Kidney epithelial cell (primary cell): ENCODE measurements around the gene AMBRA1. TPM values are rescaled to one million over a fixed set of nuclear protein-coding genes. Genes with fewer than 3 reads are reported as not detected.

Experiments used
- DNase-seq: peaks from one replicate; pipeline ENCODE4 v3.0.0-alpha.2; 2010; ENCODE audit warnings: low read depth
- H3K27me3 ChIP-seq: 2 replicates; pipeline ENCODE4 v1.6.0; 2011; ENCODE audit warnings: low read length; ENCODE audit not compliant: control insufficient read depth, insufficient read depth
- H3K36me3 ChIP-seq: 2 replicates; pipeline ENCODE4 v1.5.1; 2011; ENCODE audit warnings: low read length; ENCODE audit not compliant: control insufficient read depth, insufficient read depth
- H3K4me3 ChIP-seq: 2 replicates; pipeline ENCODE4 v1.5.1; 2011; ENCODE audit warnings: low read depth, mild to moderate bottlenecking, control low read depth, low read length
- total RNA-seq: library from RNA; depleted of rRNA; stranded (reverse); fragments of >200 nt; gene quantifications from 2 replicates; pipeline ENCODE4 v1.2.3, GENCODE V29; 2015
- TF ChIP-seq, protein P1 (sequence below): IDR thresholded peaks from 2 replicates; pipeline ENCODE4 v1.5.1; 2011; ENCODE audit warnings: mild to moderate bottlenecking, moderate library complexity, low read length, control low read depth, inconsistent platforms; ENCODE audit not compliant: insufficient read depth, poor library complexity, severe bottlenecking

Gene AMBRA1
- total RNA-seq, 1 donor from 2014 or later, result 23.1 TPM

DNA sequence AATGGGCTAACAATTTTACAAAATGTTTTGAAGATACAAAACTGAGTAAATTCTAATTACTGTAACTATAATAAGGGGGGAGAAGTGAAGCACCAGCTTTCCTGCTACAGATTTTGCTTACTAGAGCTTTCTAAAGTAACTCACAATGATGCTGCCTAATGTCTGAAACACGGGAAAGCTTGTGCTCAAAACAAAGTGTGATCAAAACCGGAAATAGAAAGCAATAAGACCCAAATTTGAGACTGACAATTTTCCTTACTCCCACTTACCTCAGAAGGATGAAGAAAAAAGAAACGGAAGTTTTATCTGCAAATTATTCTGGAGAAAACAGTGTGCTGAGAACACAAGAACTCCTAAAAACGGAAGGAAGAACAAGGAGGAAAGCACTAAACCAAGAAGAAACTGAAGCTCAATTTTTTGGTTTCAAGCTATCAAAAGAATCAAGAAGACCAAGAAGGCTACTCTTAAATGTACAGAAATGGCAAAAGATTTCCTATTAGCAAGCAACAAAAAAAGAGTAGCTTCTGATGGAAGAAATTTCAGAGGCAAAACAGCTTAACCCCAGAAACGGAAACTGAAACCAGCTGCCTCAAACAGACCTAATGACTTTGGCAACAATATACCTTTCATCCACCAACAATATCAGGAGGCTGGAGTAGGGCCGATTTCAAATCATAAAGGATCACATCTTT lies 33.4 kb downstream of the AMBRA1 start:
- no peaks in the 10 kb centered on the region for H3K36me3 ChIP-seq
- H3K4me3 ChIP-seq, result no peak overlapping the region
- no peaks in the 10 kb centered on the region for H3K27me3 ChIP-seq
- no peak for DNase-seq
- TF ChIP-seq, protein P1, sequence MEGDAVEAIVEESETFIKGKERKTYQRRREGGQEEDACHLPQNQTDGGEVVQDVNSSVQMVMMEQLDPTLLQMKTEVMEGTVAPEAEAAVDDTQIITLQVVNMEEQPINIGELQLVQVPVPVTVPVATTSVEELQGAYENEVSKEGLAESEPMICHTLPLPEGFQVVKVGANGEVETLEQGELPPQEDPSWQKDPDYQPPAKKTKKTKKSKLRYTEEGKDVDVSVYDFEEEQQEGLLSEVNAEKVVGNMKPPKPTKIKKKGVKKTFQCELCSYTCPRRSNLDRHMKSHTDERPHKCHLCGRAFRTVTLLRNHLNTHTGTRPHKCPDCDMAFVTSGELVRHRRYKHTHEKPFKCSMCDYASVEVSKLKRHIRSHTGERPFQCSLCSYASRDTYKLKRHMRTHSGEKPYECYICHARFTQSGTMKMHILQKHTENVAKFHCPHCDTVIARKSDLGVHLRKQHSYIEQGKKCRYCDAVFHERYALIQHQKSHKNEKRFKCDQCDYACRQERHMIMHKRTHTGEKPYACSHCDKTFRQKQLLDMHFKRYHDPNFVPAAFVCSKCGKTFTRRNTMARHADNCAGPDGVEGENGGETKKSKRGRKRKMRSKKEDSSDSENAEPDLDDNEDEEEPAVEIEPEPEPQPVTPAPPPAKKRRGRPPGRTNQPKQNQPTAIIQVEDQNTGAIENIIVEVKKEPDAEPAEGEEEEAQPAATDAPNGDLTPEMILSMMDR, result no peak

DNA sequence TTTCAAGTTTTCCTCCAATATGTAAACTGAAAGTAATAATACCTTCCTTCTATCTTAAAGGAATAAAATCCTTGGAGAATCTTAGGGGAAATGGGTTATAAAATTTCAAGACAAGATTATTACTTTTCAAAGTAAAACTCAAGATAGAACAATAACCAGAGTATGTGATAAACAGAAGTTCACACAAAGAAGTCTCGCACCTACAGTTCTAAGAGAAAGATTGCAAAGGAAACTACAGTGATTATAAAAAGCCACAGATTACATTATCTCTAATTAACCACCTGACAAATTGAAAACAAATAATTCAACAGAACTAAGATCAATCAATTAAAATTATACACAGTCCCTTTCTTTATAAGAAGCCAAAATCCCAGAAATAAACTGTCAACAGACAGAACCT lies 34.0 kb downstream of the AMBRA1 start:
- Histone ChIP-seq H3K4me3 (no peak overlapping the region), H3K36me3 (no peaks in the 10 kb centered on the region), H3K27me3 (no peaks in the 10 kb centered on the region)
- TF ChIP-seq, protein P1, result no peak
- no peak for DNase-seq

DNA sequence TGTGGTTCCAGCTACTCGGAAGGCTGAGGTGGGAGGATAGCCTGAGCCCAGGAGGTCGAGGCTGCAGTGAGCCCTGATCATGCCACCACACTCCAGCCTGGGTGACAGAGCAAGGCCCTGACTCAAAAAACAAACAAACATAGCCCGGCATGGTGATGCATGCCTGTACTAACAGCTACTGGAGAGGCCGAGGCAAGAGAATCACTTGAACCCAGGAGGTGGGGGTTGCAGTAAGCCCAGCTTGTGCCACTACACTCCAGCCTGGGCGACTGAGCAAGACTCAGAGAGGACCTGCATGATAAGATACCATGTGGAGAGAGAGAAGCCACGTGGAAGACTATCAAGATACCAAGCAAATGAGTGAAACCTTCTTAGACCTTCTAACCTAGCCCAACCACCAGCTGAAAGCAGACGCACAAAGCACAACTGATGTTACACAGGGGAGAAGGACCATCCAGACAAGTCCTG lies 36.1 kb downstream of the AMBRA1 start:
- no peak for DNase-seq
- TF ChIP-seq, protein P1, result no peak

DNA sequence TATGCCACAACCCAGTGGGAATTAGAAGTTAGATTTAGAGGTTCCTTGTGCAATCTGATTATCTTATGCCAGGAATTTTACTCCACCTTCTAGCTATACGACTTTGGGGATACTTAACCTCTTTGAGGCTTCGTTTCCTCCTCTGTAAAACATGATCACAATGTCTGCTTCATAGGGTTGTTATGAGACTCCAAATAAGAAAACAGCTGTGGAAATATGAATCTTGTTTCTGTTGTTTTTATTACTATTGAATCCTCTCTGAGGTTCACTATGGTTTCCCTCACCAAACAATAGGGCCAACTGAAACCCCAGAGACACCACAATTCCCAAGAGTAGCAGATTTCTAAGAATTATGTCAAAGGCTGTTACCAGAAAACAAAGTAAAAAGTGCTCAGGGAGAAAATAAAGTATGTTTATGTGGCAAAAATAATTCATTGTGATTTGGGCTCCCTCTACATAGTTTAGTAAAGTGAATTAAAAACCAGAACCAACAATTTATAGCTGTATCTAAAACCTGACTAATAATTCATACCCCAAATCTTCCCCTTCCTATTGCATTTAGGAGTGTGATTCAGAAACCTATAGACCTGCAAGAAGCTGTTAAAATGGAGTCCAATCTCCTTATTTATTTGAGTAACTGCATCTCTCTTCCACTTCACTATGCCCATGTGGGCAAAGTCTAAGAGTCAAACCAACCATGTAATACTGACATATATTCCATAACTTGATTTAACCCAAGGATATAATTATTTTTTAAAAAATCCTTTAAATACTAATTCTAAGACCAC lies 38.4 kb downstream of the AMBRA1 start:
- Histone ChIP-seq H3K4me3 (no peak overlapping the region), H3K36me3 (no peaks in the 10 kb centered on the region), H3K27me3 (no peaks in the 10 kb centered on the region)
- TF ChIP-seq, protein P1, result no peak
- no peak for DNase-seq

More for the DNA sequence above, 36.1 kb downstream of the AMBRA1 start:
- no peaks in the 10 kb centered on the region for H3K27me3 ChIP-seq
- no peak overlapping the region for H3K4me3 ChIP-seq
- no peaks in the 10 kb centered on the region for H3K36me3 ChIP-seq

DNA sequence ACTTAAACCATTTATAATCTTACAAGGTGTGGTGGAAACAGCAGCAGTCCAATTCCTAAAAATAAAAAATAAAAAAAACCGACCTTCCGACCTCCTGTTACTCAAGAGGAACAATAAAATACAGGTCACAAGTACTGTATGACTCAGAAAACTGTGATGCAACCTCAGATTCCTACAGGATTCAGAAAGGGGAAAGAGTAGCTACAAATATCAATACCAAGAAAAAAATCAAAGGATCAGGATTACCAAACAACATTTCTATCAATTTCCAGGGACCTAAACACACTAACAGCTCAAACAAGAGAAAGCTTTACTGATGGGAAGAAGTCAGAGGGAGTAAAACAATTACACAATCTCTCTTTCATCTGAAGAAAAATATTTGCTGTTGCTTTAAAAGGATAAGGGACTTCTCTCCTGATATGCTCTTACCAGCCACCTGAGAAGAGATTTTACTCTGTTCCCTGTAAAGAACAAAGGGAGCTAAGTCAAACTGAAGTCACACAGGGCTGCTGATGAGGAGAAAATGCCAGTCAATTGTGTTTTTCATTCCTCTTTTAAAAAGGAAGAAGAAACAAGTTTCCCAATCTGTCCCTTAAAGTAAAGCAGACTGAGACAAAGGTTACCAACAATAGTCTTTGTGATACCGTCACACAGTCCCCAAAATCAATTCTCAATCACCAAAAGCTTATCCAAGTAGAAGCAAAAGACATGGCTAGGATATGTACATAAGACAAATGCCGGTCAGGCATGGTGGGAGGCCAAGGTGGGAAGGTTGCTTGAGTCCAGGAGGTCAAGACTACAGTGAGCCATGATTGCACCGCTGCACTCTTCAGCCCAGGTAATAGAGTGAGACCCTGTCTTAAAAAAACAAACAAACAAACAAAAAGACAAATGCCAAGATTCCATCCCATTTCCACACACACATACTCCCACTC lies 39.3 kb downstream of the AMBRA1 start:
- no peaks in the 10 kb centered on the region for H3K27me3 ChIP-seq
- no peaks in the 10 kb centered on the region for H3K36me3 ChIP-seq
- H3K4me3 ChIP-seq, result no peak overlapping the region
- DNase-seq, result peak; percentile 71
- TF ChIP-seq, protein P1, result no peak
